Suprapubic skin (tissue), 3 donors: ENCODE measurements around the gene GPR37L1.

Source experiments
- CTCF ChIP-seq, 2 donors: fragments of 200-600 bp in 1 of 2; fragments of 450-650 bp in 1 of 2; sonication (generic) in 1 of 2; IDR thresholded peaks; one replicate each; pipeline ENCODE4 v1.5.1; 2016 to 2019; ENCODE audit warnings: antibody characterized with exemption in 2 of 2, mild to moderate bottlenecking in 1 of 2, moderate library complexity in 1 of 2
- POLR2A ChIP-seq, 2 donors: fragments of 450-650 bp; IDR thresholded peaks; one replicate each; pipeline ENCODE4 v1.6.1; 2017; ENCODE audit warnings: antibody characterized with exemption in 2 of 2, mild to moderate bottlenecking in 2 of 2, moderate library complexity in 2 of 2

GRCh38 chr1:202154148-202154765 is 31.5 kb downstream of the GPR37L1 start:
- TF ChIP-seq POLR2A (IDR thresholded peaks at IDR 0.05) (no peak), CTCF (IDR thresholded peaks at IDR 0.05) (no peak)
